BJ (cell line): ENCODE data around the gene LIG3. TPM values are rescaled to one million over a fixed set of nuclear protein-coding genes. Genes with fewer than 3 reads are reported as not detected.
A peak's percentile ranks its signal among the peaks of the same experiment; 100 is the strongest.
"Not testable (repeated sequence)": the region's sequence is repeated elsewhere in the genome, so short reads cannot be mapped to it uniquely, and the experiment has no call there.

Experiments used
- CTCF ChIA-PET: fragments of 350-600 bp; formaldehyde crosslinking; extraction: SDS; loops from one replicate; lab custom pipeline; 2021; ENCODE audit warnings: antibody characterized with exemption, inconsistent platforms; lab: Yijun Ruan, JAX
- POLR2A ChIA-PET: fragments of 300-600 bp; sonication (Branson Sonifier 250); formaldehyde crosslinking; extraction: SDS; loops from one replicate; lab custom pipeline; 2021; ENCODE audit warnings: antibody characterized with exemption; lab: Charles Lee
- DNase-seq: peaks from one replicate; pipeline ENCODE4 v3.0.0-alpha.2; 2011; ENCODE audit warnings: low read depth
- H3K27me3 ChIP-seq: 2 replicates; pipeline ENCODE4 v1.6.0; 2011; ENCODE audit warnings: low read length; ENCODE audit not compliant: control insufficient read depth, insufficient read depth
- H3K36me3 ChIP-seq: 2 replicates; pipeline ENCODE4 v1.5.1; 2011; ENCODE audit warnings: low read length; ENCODE audit not compliant: control insufficient read depth, insufficient read depth
- H3K4me3 ChIP-seq: 2 replicates; pipeline ENCODE4 v1.5.1; 2011; ENCODE audit warnings: low read depth, mild to moderate bottlenecking, control low read depth, low read length
- CTCF ChIP-seq: IDR thresholded peaks from 2 replicates; pipeline ENCODE4 v1.5.1; 2011; ENCODE audit warnings: low read depth, mild to moderate bottlenecking, control low read depth, inconsistent platforms, low read length, moderate library complexity; ENCODE audit not compliant: insufficient read depth
- polyA plus RNA-seq: library from polyadenylated mRNA; depleted of rRNA; stranded (reverse); fragments of >200 nt; gene quantifications from 2 replicates; pipeline ENCODE4 v1.2.3, GENCODE V29; 2011

LIG3 gene
- polyA plus RNA-seq, 1 experiment: 31.1 TPM

- ChIA-PET CTCF (interaction anchor here (1.0 to 1.5 kb wide), 3 partner anchors 11 to 97 kb away, joined by 3 to 6 read pairs (median 4); partner anchors contain the start of gene RAD51D), POLR2A (no interaction called here)
- Histone ChIP-seq H3K4me3 (no peak overlapping the region), H3K36me3 (peaks cover 3% of the 10 kb centered on the region; the same call in 1 of the 2 replicates), H3K27me3 (no peaks in the 10 kb centered on the region)
- TF ChIP-seq CTCF: peak; percentile 22; the same call in 1 of the 2 replicates
- peak; percentile 24 for DNase-seq
These were observed 42.3 kb downstream of the LIG3 start for GRCh38 chr17:35022536-35023063.

- ChIA-PET CTCF (interaction anchor here (0.8 to 1.5 kb wide), 4 partner anchors 10 to 96 kb away, joined by 3 to 6 read pairs (median 4); partner anchors contain the start of gene RAD51D), POLR2A (no interaction called here)
- TF ChIP-seq CTCF: no peak
- no peak overlapping the region for H3K4me3 ChIP-seq
- DNase-seq: no peak
- peaks cover 3% of the 10 kb centered on the region; the same call in 1 of the 2 replicates for H3K36me3 ChIP-seq
- no peaks in the 10 kb centered on the region for H3K27me3 ChIP-seq
These were observed 43.2 kb downstream of the LIG3 start for GRCh38 chr17:35023538-35023937.

- no peaks in the 10 kb centered on the region for H3K27me3 ChIP-seq
- no peak for DNase-seq
- no peak overlapping the region for H3K4me3 ChIP-seq
- POLR2A ChIA-PET: no interaction called here
- H3K36me3 ChIP-seq: peaks cover 3% of the 10 kb centered on the region; the same call in 1 of the 2 replicates
- no peak for TF ChIP-seq CTCF
- CTCF ChIA-PET: no interaction called here
These were observed 45.2 kb downstream of the LIG3 start for GRCh38 chr17:35025541-35025940.

GRCh38 chr17:35028097-35028496 is 47.8 kb downstream of the LIG3 start:
- H3K4me3 ChIP-seq, H3K27me3 ChIP-seq, H3K36me3 ChIP-seq, POLR2A ChIA-PET, DNase-seq: not testable (repeated sequence)
- CTCF ChIA-PET: interaction anchor here (1.0 kb wide), 1 partner anchor 62 kb away, joined by 3 read pairs; no protein-coding TSS in a partner anchor

- CTCF ChIA-PET: no interaction called here
- Histone ChIP-seq H3K4me3 (no peak overlapping the region), H3K27me3 (no peaks in the 10 kb centered on the region), H3K36me3 (peaks cover 2% of the 10 kb centered on the region; the same call in 1 of the 2 replicates)
- no peak for TF ChIP-seq CTCF
- DNase-seq: no peak
- POLR2A ChIA-PET: no interaction called here
These were observed 48.4 kb downstream of the LIG3 start for GRCh38 chr17:35028531-35029262.
